GM12878 (cell line): ENCODE results near the gene LRTM1. TPM values are rescaled to one million over a fixed set of nuclear protein-coding genes. Genes with fewer than 3 reads are reported as not detected.

Experiments
- ATAC-seq: fragments of 200-7000 bp; cut with Tn5 transposase; 3 replicates; pipeline ENCODE4 v1.9.1; 2020; ENCODE audit warnings: mild to moderate bottlenecking, moderate library complexity
- BruUV-seq: library from RNA; stranded (reverse); fragments of 400-500 nt; replicated peaks from 2 replicates; lab custom pipeline; 2021; lab: Mats Ljungman, UMichigan
- CTCF ChIA-PET: fragments of 300-600 bp; sonication (Branson Sonifier 250); formaldehyde crosslinking; extraction: SDS; loops from one replicate; lab custom pipeline; 2021; ENCODE audit warnings: inconsistent platforms; lab: Yijun Ruan, JAX
- POLR2A ChIA-PET: fragments of 350-600 bp; formaldehyde crosslinking; extraction: SDS; loops from one replicate; lab custom pipeline; 2021; ENCODE audit warnings: inconsistent platforms; lab: Charles Lee
- RAD21 ChIA-PET: fragments of 300-600 bp; sonication (Branson Sonifier 250); formaldehyde crosslinking; loops from one replicate; lab custom pipeline; 2023; ENCODE audit warnings: antibody characterized with exemption; ENCODE audit not compliant: unreplicated experiment; lab: Charles Lee
- SMC1A ChIA-PET: fragments of 300-600 bp; sonication (Branson Sonifier 250); formaldehyde crosslinking; loops from one replicate; lab custom pipeline; 2023; ENCODE audit not compliant: unreplicated experiment, uncharacterized antibody; lab: Charles Lee
- DNase-seq: peaks from one replicate; pipeline ENCODE4 v3.0.0-alpha.2; 2011; ENCODE audit warnings: low read depth, low spot score
- FAIRE-seq: peaks from 3 replicates; lab custom pipeline; 2011; peaks lifted over from hg19 to GRCh38; lab: Jason Lieb, UNC
- H2AFZ ChIP-seq: 2 replicates; pipeline ENCODE4 v1.6.0; 2011; ENCODE audit warnings: low read depth, low read length, control low read depth; ENCODE audit not compliant: control insufficient read depth
- H3K27ac ChIP-seq: 2 replicates; pipeline ENCODE4 v1.5.1; 2011; ENCODE audit warnings: control low read depth; ENCODE audit not compliant: control insufficient read depth, insufficient read depth
- H3K27me3 ChIP-seq, 2 experiments: replicated peaks in 1 of 2; 2 replicates each; pipeline versions ENCODE4 v1.6.0 to v1.6.1; 2011; ENCODE audit warnings: low read length in 1 of 2; ENCODE audit not compliant: control insufficient read depth in 2 of 2, insufficient read depth in 2 of 2
- H3K36me3 ChIP-seq, 2 experiments: 2 replicates each; pipeline ENCODE4 v1.5.1; 2011; ENCODE audit warnings: low read length in 1 of 2; ENCODE audit not compliant: control insufficient read depth in 2 of 2, insufficient read depth in 2 of 2
- H3K4me1 ChIP-seq: 2 replicates; pipeline ENCODE4 v1.6.1; 2011; ENCODE audit warnings: mild to moderate bottlenecking, low read length, moderate library complexity, mixed read lengths; ENCODE audit not compliant: control insufficient read depth, insufficient read depth
- H3K4me2 ChIP-seq: 2 replicates; pipeline ENCODE4 v1.6.0; 2011; ENCODE audit warnings: control low read depth; ENCODE audit not compliant: control insufficient read depth, insufficient read depth
- H3K4me3 ChIP-seq: fragments of 200-600 bp; sonication (generic); 2 replicates; pipeline ENCODE4 v1.5.1; 2016
- H3K79me2 ChIP-seq: 2 replicates; pipeline ENCODE4 v1.6.0; 2011; ENCODE audit warnings: low read length; ENCODE audit not compliant: control insufficient read depth, insufficient read depth
- H3K9ac ChIP-seq: 2 replicates; pipeline ENCODE4 v1.8.0; 2011; ENCODE audit warnings: low read length, control low read depth, mixed read lengths; ENCODE audit not compliant: control insufficient read depth, insufficient read depth
- H3K9me3 ChIP-seq: replicated peaks from 3 replicates; pipeline ENCODE4 v1.5.1; 2011; ENCODE audit warnings: mild to moderate bottlenecking, low read length; ENCODE audit not compliant: control insufficient read depth, insufficient read depth
- H4K20me1 ChIP-seq: 2 replicates; pipeline ENCODE4 v1.6.0; 2011; ENCODE audit not compliant: control insufficient read depth, insufficient read depth
- ESRRA ChIP-seq: IDR thresholded peaks from 2 replicates; pipeline ENCODE4 v1.6.1; 2012; ENCODE audit warnings: mild to moderate bottlenecking, low read length, improper control_type of control experiment
- FOS ChIP-seq: IDR thresholded peaks from 3 replicates; pipeline ENCODE4 v1.6.1; 2011; ENCODE audit warnings: borderline replicate concordance; ENCODE audit not compliant: insufficient read length; ENCODE audit errors: extremely low read depth
- KAT2A ChIP-seq: conservative IDR thresholded peaks from 2 replicates; pipeline ENCODE4 v1.6.1; 2011; ENCODE audit warnings: low read depth, low read length; ENCODE audit not compliant: control insufficient read depth
- MYB ChIP-seq: fragments of 150-350 bp; IDR thresholded peaks from 2 replicates; pipeline ENCODE4 v1.6.1; 2014; ENCODE audit warnings: mild to moderate bottlenecking, low read depth, low read length, borderline replicate concordance
- MYC ChIP-seq: IDR thresholded peaks from 2 replicates; pipeline ENCODE4 v1.6.1; 2011; ENCODE audit warnings: mild to moderate bottlenecking, low read length, moderate library complexity, inconsistent platforms; ENCODE audit not compliant: insufficient read depth, insufficient replicate concordance, insufficient read length, severe bottlenecking
- SMAD5 ChIP-seq: IDR thresholded peaks from 2 replicates; pipeline ENCODE4 v1.6.1; 2016; ENCODE audit warnings: antibody characterized with exemption, low read depth
- STAT3 ChIP-seq: IDR thresholded peaks from 2 replicates; pipeline ENCODE4 v1.6.1; 2011; ENCODE audit warnings: low read depth, low read length, improper control_type of control experiment
- WGBS: methylation state at CpG from one replicate; pipeline ENCODE4 v1.1.6; 2016; ENCODE audit warnings: low lambda C conversion rate; ENCODE audit not compliant: insufficient replicate concordance, insufficient coverage; ENCODE audit errors: missing lambda C conversion rate; 5-methylcytosine and 5-hydroxymethylcytosine counted together
- in situ Hi-C: fragments of 300-500 bp; cut with MboI; formaldehyde crosslinking; loops from 9 replicates; pipeline ENCODE4 v1.14.3; 2018; ENCODE audit warnings: mixed read lengths
- intact Hi-C: fragments of 100-400 bp; cut with micrococcal nuclease; formaldehyde crosslinking; loops from one replicate; pipeline ENCODE4 v1.14.2; 2022; ENCODE audit not compliant: unreplicated experiment
- polyA plus RNA-seq, 11 experiments: library from polyadenylated mRNA; depleted of rRNA in 4 of 11; unstranded in 6 of 11; stranded (reverse) in 5 of 11; fragments of >200 nt; fragmentation: Nextera tagmentation in 4 of 11; fragmentation: Illumina TruSeq in 1 of 11; extraction: Ambion mirVana in 4 of 11; extraction: Trizol in 1 of 11; gene quantifications; 1 replicate in 1 of 11; 2 replicates in 10 of 11; pipeline versions ENCODE4 v1.2.1 to v1.2.3, GENCODE V29; 2011 to 2016; ENCODE audit warnings: inconsistent platforms in 2 of 11, missing spikeins in 2 of 11, low read depth in 1 of 11
- total RNA-seq, 4 experiments: library from RNA; depleted of rRNA in 3 of 4; stranded (reverse); fragments of >200 nt in 3 of 4; fragmentation: Illumina TruSeq in 1 of 4; extraction: Trizol in 1 of 4; gene quantifications; 2 replicates each; pipeline versions ENCODE4 v1.2.1 to v1.2.3, GENCODE V29; 2013 to 2021
- TF ChIP-seq, protein P1 (sequence below): fragments of 450-650 bp; formaldehyde crosslinking; IDR thresholded peaks from 2 replicates; pipeline ENCODE4 v1.4.0; 2022; ENCODE audit warnings: mild to moderate bottlenecking, moderate library complexity
- TF ChIP-seq, protein P2 (sequence below): fragments of 450-650 bp; IDR thresholded peaks from 2 replicates; pipeline ENCODE4 v1.6.1; 2014; ENCODE audit warnings: mild to moderate bottlenecking
- TF ChIP-seq, protein P3 (sequence below): fragments of 450-650 bp; IDR thresholded peaks from 2 replicates; pipeline ENCODE4 v1.6.1; 2018; ENCODE audit warnings: borderline replicate concordance, mild to moderate bottlenecking; ENCODE audit not compliant: partially characterized antibody
- TF ChIP-seq, protein P4 (sequence below): fragments of 450-650 bp; IDR thresholded peaks from 2 replicates; pipeline ENCODE4 v1.6.1; 2017; ENCODE audit warnings: borderline replicate concordance
- TF ChIP-seq, protein P5 (sequence below): fragments of 150-350 bp; IDR thresholded peaks from 2 replicates; pipeline ENCODE4 v1.6.1; 2014; ENCODE audit warnings: mild to moderate bottlenecking, low read depth, low read length

Gene LRTM1
- total and polyA plus RNA-seq, 10 of the 15 experiments (the other 5 are each of a cell fraction or from before 2014, with no cell fraction given) = 0.08 TPM; not detected in 9

DNA sequence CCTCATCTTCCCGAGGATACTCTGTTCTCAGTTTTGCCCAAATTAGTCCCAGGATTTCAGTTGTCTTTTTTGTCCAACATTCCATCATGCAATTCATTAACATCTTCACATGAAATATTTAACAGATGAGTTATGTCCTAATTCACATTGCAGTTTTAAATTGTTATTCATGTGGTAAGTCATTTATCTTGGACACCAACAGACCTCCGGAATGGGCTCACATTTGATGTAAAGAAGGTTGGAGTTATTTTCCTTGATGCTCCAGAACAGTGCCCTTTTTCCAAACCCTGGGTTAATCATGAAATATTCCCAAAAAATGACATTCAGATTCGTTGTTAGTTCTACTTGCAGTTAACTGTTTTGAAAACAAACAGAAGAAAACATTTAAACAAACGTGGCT is 32.8 kb upstream of the LRTM1 start:
- in situ Hi-C loops = no loop called here
- WGBS = 3% methylated on average over 4 of the region's 4 CpGs
- Histone ChIP-seq H3K9me3 (no peaks in the 10 kb centered on the region), H4K20me1 (no peaks in the 10 kb centered on the region)
- POLR2A ChIA-PET = no interaction called here
- TF ChIP-seq, protein P1, sequence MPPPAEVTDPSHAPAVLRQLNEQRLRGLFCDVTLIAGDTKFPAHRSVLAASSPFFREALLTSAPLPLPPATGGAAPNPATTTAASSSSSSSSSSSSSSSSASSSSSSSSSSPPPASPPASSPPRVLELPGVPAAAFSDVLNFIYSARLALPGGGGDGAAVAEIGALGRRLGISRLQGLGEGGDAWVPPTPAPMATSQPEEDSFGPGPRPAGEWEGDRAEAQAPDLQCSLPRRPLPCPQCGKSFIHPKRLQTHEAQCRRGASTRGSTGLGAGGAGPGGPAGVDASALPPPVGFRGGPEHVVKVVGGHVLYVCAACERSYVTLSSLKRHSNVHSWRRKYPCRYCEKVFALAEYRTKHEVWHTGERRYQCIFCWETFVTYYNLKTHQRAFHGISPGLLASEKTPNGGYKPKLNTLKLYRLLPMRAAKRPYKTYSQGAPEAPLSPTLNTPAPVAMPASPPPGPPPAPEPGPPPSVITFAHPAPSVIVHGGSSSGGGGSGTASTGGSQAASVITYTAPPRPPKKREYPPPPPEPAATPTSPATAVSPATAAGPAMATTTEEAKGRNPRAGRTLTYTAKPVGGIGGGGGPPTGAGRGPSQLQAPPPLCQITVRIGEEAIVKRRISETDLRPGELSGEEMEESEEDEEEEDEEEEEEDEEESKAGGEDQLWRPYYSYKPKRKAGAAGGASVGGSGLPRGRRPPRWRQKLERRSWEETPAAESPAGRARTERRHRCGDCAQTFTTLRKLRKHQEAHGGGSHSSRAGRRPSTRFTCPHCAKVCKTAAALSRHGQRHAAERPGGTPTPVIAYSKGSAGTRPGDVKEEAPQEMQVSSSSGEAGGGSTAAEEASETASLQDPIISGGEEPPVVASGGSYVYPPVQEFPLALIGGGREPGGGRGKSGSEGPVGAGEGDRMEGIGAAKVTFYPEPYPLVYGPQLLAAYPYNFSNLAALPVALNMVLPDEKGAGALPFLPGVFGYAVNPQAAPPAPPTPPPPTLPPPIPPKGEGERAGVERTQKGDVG (CRISPR knock-in tag) = no peak
- TF ChIP-seq, protein P2, sequence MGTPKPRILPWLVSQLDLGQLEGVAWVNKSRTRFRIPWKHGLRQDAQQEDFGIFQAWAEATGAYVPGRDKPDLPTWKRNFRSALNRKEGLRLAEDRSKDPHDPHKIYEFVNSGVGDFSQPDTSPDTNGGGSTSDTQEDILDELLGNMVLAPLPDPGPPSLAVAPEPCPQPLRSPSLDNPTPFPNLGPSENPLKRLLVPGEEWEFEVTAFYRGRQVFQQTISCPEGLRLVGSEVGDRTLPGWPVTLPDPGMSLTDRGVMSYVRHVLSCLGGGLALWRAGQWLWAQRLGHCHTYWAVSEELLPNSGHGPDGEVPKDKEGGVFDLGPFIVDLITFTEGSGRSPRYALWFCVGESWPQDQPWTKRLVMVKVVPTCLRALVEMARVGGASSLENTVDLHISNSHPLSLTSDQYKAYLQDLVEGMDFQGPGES = no peak
- TF ChIP-seq ESRRA = no peak
- TF ChIP-seq, protein P3, sequence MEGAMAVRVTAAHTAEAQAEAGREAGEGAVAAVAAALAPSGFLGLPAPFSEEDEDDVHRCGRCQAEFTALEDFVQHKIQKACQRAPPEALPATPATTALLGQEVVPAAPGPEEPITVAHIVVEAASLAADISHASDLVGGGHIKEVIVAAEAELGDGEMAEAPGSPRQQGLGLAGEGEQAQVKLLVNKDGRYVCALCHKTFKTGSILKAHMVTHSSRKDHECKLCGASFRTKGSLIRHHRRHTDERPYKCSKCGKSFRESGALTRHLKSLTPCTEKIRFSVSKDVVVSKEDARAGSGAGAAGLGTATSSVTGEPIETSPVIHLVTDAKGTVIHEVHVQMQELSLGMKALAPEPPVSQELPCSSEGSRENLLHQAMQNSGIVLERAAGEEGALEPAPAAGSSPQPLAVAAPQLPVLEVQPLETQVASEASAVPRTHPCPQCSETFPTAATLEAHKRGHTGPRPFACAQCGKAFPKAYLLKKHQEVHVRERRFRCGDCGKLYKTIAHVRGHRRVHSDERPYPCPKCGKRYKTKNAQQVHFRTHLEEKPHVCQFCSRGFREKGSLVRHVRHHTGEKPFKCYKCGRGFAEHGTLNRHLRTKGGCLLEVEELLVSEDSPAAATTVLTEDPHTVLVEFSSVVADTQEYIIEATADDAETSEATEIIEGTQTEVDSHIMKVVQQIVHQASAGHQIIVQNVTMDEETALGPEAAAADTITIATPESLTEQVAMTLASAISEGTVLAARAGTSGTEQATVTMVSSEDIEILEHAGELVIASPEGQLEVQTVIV = no peak
- TF ChIP-seq SMAD5 = no peak
- TF ChIP-seq, protein P4, sequence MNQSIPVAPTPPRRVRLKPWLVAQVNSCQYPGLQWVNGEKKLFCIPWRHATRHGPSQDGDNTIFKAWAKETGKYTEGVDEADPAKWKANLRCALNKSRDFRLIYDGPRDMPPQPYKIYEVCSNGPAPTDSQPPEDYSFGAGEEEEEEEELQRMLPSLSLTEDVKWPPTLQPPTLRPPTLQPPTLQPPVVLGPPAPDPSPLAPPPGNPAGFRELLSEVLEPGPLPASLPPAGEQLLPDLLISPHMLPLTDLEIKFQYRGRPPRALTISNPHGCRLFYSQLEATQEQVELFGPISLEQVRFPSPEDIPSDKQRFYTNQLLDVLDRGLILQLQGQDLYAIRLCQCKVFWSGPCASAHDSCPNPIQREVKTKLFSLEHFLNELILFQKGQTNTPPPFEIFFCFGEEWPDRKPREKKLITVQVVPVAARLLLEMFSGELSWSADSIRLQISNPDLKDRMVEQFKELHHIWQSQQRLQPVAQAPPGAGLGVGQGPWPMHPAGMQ = no peak
- no peak for TF ChIP-seq KAT2A
- TF ChIP-seq, protein P5, sequence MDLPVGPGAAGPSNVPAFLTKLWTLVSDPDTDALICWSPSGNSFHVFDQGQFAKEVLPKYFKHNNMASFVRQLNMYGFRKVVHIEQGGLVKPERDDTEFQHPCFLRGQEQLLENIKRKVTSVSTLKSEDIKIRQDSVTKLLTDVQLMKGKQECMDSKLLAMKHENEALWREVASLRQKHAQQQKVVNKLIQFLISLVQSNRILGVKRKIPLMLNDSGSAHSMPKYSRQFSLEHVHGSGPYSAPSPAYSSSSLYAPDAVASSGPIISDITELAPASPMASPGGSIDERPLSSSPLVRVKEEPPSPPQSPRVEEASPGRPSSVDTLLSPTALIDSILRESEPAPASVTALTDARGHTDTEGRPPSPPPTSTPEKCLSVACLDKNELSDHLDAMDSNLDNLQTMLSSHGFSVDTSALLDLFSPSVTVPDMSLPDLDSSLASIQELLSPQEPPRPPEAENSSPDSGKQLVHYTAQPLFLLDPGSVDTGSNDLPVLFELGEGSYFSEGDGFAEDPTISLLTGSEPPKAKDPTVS = no peak
- no peak for TF ChIP-seq FOS
- no peak for TF ChIP-seq MYC
- no peak for TF ChIP-seq MYB
- TF ChIP-seq STAT3 = no peak
- TF ChIP-seq, all 136 proteins: peak for 0
- Histone ChIP-seq H3K9ac (no peak overlapping the region), H3K27me3 (no peaks in the 10 kb centered on the region), H3K79me2 (no peaks in the 10 kb centered on the region), H3K4me2 (no peak overlapping the region), H3K27ac (no peak overlapping the region), H3K4me3 (no peak overlapping the region), H3K36me3 (no peaks in the 10 kb centered on the region), H3K4me1 (no peaks in the 10 kb centered on the region), H2AFZ (no peak overlapping the region)
- intact Hi-C loops = no loop called here
- FAIRE-seq = no peak
- ChIA-PET RAD21 (no interaction called here), CTCF (no interaction called here), SMC1A (no interaction called here)
- DNase-seq = no peak
- ATAC-seq = no peak
- BruUV-seq = no TSS peak
